Effector memory CD4-positive, alpha-beta T cell (primary cell): ENCODE measurements around the gene SDHA.
"Not testable (repeated sequence)": the region's sequence is repeated elsewhere in the genome, so short reads cannot be mapped to it uniquely, and the experiment has no call there.

Experiments
- DNase-seq, 3 donors: peaks; one replicate each; pipeline ENCODE4 v3.0.0-alpha.2; 2020
- H3K27ac ChIP-seq: 2 replicates; pipeline ENCODE4 v1.7.0; 2013; ENCODE audit warnings: mild to moderate bottlenecking, low read length, moderate library complexity; ENCODE audit not compliant: insufficient read depth, poor library complexity, severe bottlenecking
- H3K27me3 ChIP-seq: replicated peaks from 2 replicates; pipeline ENCODE4 v1.7.0; 2013; ENCODE audit warnings: mild to moderate bottlenecking, low read length; ENCODE audit not compliant: insufficient read depth, control insufficient read depth, poor library complexity, severe bottlenecking
- H3K36me3 ChIP-seq: 2 replicates; pipeline ENCODE4 v1.7.0; 2013; ENCODE audit warnings: mild to moderate bottlenecking, low read length, moderate library complexity; ENCODE audit not compliant: control insufficient read depth, insufficient read depth
- H3K4me1 ChIP-seq: 2 replicates; pipeline ENCODE4 v1.7.0; 2013; ENCODE audit warnings: low read length, mild to moderate bottlenecking; ENCODE audit not compliant: control insufficient read depth, insufficient read depth, poor library complexity, severe bottlenecking
- H3K4me3 ChIP-seq: 2 replicates; pipeline ENCODE4 v1.7.0; 2013; ENCODE audit warnings: low read length, low read depth, mild to moderate bottlenecking; ENCODE audit not compliant: insufficient read depth, poor library complexity, severe bottlenecking
- H3K9me3 ChIP-seq: 2 replicates; pipeline ENCODE4 v1.7.0; 2013; ENCODE audit warnings: mild to moderate bottlenecking, low read length, moderate library complexity; ENCODE audit not compliant: control insufficient read depth

The SDHA gene

DNA sequence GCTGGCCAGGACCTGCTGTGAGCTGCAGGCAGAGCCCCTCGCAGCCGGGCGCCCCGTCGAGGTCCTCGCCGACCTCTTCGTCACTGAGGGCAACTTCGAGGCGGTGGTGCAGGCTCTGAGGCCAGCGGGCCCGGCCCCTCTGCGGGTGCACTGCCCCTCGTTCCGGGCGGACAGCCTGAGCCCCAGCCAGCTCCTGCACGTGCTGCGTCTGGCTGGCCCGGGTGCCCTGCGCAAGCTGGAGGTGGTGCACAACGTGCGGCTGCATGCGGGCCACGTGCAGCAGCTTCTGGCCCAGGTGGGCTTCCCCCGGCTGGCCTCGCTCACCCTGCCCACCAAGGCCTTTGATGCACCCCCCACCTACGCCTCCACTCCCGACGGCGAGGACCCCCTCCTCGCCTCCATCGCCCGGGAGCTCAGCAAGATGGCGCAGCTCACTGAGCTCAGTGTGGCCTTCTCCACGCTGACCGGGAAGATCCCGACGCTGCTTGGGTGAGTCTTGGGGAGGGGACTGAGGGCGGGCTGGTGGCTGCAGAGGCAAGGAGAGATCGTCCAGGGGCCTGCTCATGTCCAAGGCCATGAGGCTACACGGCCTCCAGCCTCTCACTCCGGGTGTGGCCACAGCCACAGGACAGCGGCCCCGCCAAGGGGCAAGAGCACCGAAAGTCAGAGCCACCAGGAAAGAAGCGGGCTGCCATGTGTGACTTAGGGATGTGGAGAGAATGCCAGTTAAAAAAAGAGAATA, 26.0 kb upstream of the SDHA start:
- no peak overlapping the region for H3K4me3 ChIP-seq
- H3K27me3 ChIP-seq: no peaks in the 10 kb centered on the region
- no peaks in the 10 kb centered on the region for H3K9me3 ChIP-seq
- H3K36me3 ChIP-seq: no peaks in the 10 kb centered on the region
- no peak overlapping the region for H3K27ac ChIP-seq
- no peak for DNase-seq
- H3K4me1 ChIP-seq: peaks cover 3% of the 10 kb centered on the region

DNA sequence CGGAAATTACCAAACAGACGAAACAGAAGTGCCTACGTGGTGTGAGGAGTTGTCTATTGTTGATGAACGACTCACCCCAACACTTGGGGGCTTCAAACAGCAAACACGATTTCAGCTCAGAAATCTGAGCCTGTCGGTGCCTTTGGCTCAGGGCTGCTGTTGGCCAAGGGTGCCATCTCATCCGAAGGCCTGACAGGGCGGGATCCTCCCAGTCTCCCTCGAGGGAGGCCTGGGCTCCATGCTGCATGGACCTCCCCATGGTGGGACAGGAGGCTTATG, 25.5 kb upstream of the SDHA start:
- Histone ChIP-seq H3K36me3 (no peaks in the 10 kb centered on the region), H3K4me1 (peaks cover 3% of the 10 kb centered on the region), H3K4me3 (no peak overlapping the region), H3K9me3 (no peaks in the 10 kb centered on the region), H3K27ac (no peak overlapping the region), H3K27me3 (no peaks in the 10 kb centered on the region)
- no peak for DNase-seq

DNA sequence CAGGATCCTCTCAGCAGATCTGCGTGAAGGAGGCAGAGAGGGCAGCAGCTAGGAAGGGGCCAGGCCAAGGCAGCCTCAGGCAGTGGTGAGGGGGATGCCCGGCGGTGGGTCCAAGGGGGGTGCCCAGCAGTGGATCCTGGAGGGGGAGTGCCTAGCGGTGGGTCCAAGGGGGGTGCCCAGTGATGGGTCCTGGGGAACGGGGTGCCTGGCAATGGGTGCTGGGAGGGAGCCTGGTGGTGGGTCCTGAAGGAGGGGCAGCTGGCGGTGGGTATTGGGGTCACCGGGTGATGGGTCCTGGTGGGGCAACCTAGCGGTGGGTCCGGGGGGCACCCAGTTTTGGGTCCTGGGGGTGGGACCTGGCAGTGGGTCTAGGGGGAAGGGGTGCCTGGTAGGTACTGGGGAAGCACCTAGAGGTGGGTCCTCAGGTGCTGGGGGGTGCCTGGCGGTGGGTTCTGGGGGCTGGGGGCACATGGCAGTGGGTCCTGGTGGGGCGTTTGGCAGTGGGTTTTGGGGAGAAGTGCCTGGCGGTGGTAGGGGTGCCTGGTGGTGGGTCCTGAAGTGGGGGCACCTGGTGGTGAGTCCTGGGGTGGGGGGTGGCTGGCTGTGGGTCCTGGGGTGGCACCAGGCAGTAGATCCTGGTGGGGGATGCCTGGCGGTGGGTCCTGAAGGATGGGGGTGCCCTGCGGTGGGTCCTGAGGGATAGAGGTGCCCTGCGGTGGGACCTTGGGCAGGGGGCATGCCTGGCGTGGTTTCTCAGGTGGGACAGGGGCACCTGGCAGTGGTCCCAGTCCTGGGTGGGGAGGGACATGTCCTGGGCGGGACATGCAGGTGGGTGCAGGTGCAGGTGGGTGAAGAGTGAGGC, 24.9 kb upstream of the SDHA start:
- Histone ChIP-seq H3K4me1 (peaks cover 3% of the 10 kb centered on the region), H3K9me3 (no peaks in the 10 kb centered on the region), H3K27ac (no peak overlapping the region), H3K36me3 (no peaks in the 10 kb centered on the region), H3K27me3 (no peaks in the 10 kb centered on the region), H3K4me3 (no peak overlapping the region)
- DNase-seq: no peak

DNA sequence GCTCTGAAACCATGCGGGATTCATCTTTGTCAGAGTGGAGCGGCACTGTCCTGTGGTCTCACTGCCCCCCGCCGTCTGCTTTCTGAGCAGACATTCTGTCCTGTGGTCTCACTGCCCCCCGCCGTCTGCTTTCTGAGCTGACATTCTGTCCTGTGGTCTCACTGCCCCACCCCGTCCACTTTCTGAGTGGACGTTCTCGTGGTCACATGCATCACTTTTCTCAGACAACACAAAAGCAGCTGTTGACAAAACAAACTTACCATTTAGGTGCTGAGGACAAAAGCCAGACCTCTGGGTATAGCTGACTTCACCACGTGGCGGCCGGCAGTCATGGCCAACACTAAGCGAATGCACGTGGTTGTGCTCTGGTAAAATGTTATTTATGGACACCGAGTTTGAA, 24.0 kb upstream of the SDHA start:
- Histone ChIP-seq H3K4me1 (no peaks in the 10 kb centered on the region), H3K4me3 (no peak overlapping the region), H3K27ac (no peak overlapping the region), H3K9me3 (no peaks in the 10 kb centered on the region), H3K36me3 (no peaks in the 10 kb centered on the region), H3K27me3 (no peaks in the 10 kb centered on the region)
- no peak for DNase-seq

DNA sequence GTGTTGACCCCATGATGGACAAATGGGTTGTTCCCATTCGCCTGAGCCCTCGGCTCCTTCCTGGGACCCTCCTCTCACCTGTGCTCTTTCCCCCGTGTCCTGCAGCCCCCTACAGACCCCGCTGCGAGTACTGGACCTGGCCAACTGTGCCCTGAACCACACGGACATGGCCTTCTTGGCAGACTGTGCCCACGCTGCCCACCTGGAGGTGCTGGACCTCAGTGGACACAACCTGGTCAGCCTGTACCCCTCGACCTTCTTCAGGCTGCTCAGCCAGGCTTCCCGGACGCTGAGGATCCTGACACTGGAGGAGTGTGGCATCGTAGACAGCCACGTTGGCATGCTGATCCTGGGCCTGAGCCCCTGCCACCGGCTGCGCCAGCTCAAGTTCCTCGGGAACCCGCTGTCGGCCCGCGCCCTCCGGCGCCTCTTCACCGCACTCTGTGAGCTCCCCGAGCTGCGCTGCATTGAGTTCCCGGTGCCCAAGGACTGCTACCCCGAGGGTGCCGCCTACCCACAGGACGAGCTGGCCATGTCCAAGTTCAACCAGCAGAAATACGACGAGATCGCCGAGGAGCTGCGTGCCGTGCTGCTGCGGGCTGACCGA, 23.4 kb upstream of the SDHA start:
- Histone ChIP-seq H3K4me3 (no peak overlapping the region), H3K9me3 (no peaks in the 10 kb centered on the region), H3K4me1 (no peaks in the 10 kb centered on the region), H3K27ac (no peak overlapping the region), H3K27me3 (no peaks in the 10 kb centered on the region), H3K36me3 (no peaks in the 10 kb centered on the region)
- no peak for DNase-seq

DNA sequence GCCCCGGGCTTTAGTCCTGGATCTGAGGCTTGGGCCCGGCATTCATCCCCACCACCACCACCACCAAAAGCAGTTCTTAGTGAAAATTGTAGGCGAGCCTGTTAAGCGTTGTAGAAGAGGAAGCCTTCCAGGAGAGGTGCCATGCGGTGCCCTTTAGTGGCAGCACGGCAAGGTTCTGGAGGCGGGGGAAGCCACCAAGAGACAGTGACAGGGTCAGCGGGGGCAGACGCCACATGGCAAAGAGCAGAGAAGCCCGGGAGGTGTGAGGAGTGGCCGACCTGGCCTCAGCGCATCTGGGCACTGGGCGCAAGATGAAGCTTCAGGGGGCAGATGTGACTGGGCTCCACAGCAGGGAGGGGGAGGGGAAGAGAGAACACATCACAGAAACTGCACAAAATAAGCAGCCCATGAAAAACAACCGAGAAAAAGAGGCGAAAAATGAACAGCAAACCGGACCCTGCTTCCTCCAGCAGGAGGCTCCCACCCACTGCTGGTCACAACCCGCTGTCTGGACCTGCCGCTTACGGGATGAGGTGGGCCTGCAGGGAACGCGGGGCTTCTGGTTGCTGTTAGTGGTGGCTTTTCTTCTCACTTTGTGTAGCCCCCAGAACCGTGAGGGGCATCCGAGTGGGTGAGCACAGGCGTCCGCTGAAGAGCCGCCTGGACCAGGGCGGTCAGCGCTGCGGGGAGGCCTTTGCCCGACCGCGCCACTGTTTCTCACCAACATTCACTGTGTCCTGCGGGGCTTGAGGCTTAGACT, 22.5 kb upstream of the SDHA start:
- Histone ChIP-seq H3K4me1 (no peaks in the 10 kb centered on the region), H3K4me3 (no peak overlapping the region), H3K9me3 (no peaks in the 10 kb centered on the region), H3K36me3 (no peaks in the 10 kb centered on the region), H3K27me3 (no peaks in the 10 kb centered on the region), H3K27ac (no peak overlapping the region)
- DNase-seq: no peak

DNA sequence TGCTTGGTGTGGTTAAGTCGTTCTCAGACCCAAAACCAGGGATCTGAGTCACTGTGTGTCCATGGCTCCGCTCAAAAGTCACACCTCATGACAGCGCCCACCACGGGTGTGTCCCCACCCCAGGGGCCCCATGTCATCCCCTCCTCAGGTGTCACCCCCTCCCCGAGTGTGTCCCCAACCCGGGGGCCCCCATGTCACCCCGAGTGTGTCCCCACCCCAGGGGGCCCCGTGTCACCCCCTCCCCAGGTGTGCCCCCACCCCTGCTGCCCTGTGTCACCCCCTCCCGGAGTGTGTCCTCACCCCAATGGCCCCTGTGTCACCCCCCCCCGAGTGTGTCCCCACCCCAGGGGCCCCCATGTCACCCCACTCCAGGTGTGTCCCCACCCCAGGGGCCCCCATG, 21.8 kb upstream of the SDHA start:
- no peak for DNase-seq
- H3K4me1 ChIP-seq: no peaks in the 10 kb centered on the region
- H3K36me3 ChIP-seq: no peaks in the 10 kb centered on the region
- no peak overlapping the region for H3K27ac ChIP-seq
- no peaks in the 10 kb centered on the region for H3K9me3 ChIP-seq
- H3K27me3 ChIP-seq: no peaks in the 10 kb centered on the region
- no peak overlapping the region for H3K4me3 ChIP-seq

DNA sequence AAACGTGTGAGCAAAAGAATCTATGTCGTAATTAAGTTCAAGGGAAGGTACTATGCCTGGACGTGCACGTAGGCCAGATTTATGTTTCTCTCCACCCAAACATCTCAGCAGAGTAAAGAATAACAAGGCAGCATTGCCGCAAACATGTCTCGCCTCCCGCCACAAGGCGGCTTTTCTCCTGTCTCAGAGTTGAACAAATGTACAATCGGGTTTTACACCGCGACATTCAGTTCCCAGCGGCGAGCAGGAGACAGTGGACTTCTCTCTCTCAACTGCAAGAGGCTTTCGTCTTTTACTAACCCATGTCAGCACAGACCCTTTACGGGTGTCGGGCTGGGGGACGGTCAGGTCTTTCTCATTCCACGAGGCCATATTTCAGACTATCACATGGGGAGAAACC, 21.1 kb upstream of the SDHA start:
- H3K4me1 ChIP-seq, H3K4me3 ChIP-seq, H3K9me3 ChIP-seq, H3K27me3 ChIP-seq, H3K27ac ChIP-seq, H3K36me3 ChIP-seq, DNase-seq: not testable (repeated sequence)

DNA sequence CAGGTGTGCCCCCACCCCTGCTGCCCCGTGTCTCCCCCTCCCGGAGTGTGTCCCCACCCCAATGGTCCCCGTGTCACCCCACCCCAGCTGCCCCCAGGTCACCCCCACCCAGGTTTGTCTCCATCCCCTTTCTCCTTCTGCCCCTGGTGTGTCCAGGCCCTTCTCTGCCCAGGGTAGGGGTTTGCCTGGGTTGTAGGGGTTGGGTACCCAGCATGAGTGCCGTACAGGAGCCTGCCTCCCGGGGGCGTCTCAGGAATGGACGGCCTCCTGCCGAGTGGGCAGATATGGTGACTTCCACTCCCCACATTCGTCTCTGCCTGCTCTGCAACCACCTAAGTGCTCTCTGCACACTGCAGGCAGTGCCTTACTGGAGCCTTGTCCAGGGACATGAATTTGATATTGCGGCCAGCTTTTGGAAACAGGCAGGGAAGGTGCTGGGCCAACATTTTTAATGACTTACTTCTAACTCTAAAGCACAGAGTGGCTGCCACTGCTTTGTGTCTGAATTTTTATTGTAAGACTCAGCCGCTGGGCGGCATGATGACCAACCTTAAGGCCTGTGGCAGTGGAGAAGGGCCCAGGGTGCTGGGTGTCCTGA, 20.1 kb upstream of the SDHA start:
- Histone ChIP-seq H3K4me1 (no peaks in the 10 kb centered on the region), H3K27ac (no peak overlapping the region), H3K27me3 (no peaks in the 10 kb centered on the region), H3K9me3 (no peaks in the 10 kb centered on the region), H3K36me3 (no peaks in the 10 kb centered on the region), H3K4me3 (no peak overlapping the region)
- DNase-seq: no peak
